HCT116 (cell line): ENCODE measurements around the gene SEPHS2. TPM values are rescaled to one million over a fixed set of nuclear protein-coding genes. Genes with fewer than 3 reads are reported as not detected.

Experiments used
- ATAC-seq: fragments of 200-7000 bp; cut with Tn5 transposase; 2 replicates; pipeline ENCODE4 v1.9.1; 2020; ENCODE audit warnings: mild to moderate bottlenecking, moderate library complexity
- BruUV-seq: library from RNA; stranded (reverse); fragments of 400-500 nt; replicated peaks from 2 replicates; lab custom pipeline; 2021; lab: Mats Ljungman, UMichigan
- CTCF ChIA-PET: fragments of 300-600 bp; sonication (Branson Sonifier 250); formaldehyde crosslinking; loops from one replicate; lab custom pipeline; 2021; ENCODE audit warnings: antibody characterized with exemption; lab: Charles Lee
- POLR2A ChIA-PET: fragments of 300-600, 350-600 bp; sonication (Branson Sonifier 250); formaldehyde crosslinking; loops from one replicate; lab custom pipeline; 2021; ENCODE audit warnings: antibody characterized with exemption; lab: Charles Lee
- RAD21 ChIA-PET, 2 experiments: fragments of 300-600 bp; sonication (Branson Sonifier 250); formaldehyde crosslinking; loops; one replicate each; lab custom pipeline; 2023; ENCODE audit warnings: low total read pairs in 2 of 2; ENCODE audit not compliant: uncharacterized antibody in 2 of 2, unreplicated experiment in 2 of 2, low non-redundant PET in 1 of 2; lab: Charles Lee
- DNase-seq: peaks from one replicate; pipeline ENCODE4 v3.0.0-alpha.2; 2010; ENCODE audit warnings: low read depth, low spot score
- H2AFZ ChIP-seq: fragments of 200-600 bp; shearing (Covaris generic), sonication (generic); 2 replicates; pipeline ENCODE4 v1.6.1; 2017; ENCODE audit warnings: low read depth, mixed run types, mixed read lengths, antibody characterized with exemption, low read length; ENCODE audit not compliant: poor library complexity, severe bottlenecking
- H3K27ac ChIP-seq: 2 replicates; pipeline ENCODE4 v1.5.1; 2012; ENCODE audit warnings: low read depth, low read length
- H3K27me3 ChIP-seq: fragments of 200-600 bp; sonication (generic); 2 replicates; pipeline ENCODE4 v1.6.1; 2016; ENCODE audit warnings: mixed run types, low read length, mixed read lengths; ENCODE audit not compliant: insufficient read depth
- H3K36me3 ChIP-seq, 2 experiments: fragments of 200-500 bp in 1 of 2; fragments of 200-600 bp in 1 of 2; sonication (Bioruptor generic) in 1 of 2; sonication (generic) in 1 of 2; 2 replicates each; pipeline versions ENCODE4 v1.5.1 to v1.6.1; 2014 to 2016; ENCODE audit warnings: low read length in 2 of 2, inconsistent platforms in 1 of 2, mixed read lengths in 1 of 2, mixed run types in 1 of 2; ENCODE audit not compliant: insufficient read depth in 2 of 2, control insufficient read depth in 1 of 2
- H3K4me1 ChIP-seq, 2 experiments: fragments of 200-600 bp in 1 of 2; sonication (generic) in 1 of 2; 2 replicates each; pipeline versions ENCODE4 v1.5.1 to v1.6.1; 2012 to 2017; ENCODE audit warnings: low read length in 2 of 2, inconsistent platforms in 1 of 2, mild to moderate bottlenecking in 1 of 2, mixed read lengths in 1 of 2, mixed run types in 1 of 2, moderate library complexity in 1 of 2; ENCODE audit not compliant: insufficient read depth in 2 of 2, control insufficient read depth in 1 of 2
- H3K4me2 ChIP-seq: fragments of 200-600 bp; sonication (generic); 2 replicates; pipeline ENCODE4 v1.6.1; 2017; ENCODE audit warnings: mixed run types, low read length, mixed read lengths
- H3K4me3 ChIP-seq, 2 experiments: fragments of 200-600 bp in 1 of 2; sonication (generic) in 1 of 2; replicated peaks in 1 of 2; 2 replicates each; pipeline ENCODE4 v1.5.1; 2011 to 2016; ENCODE audit warnings: low read length in 2 of 2, control low read depth in 1 of 2, low read depth in 1 of 2, mild to moderate bottlenecking in 1 of 2, mixed read lengths in 1 of 2, mixed run types in 1 of 2
- H3K79me2 ChIP-seq: fragments of 200-600 bp; sonication (generic); 2 replicates; pipeline ENCODE4 v1.6.1; 2017; ENCODE audit warnings: mild to moderate bottlenecking, mixed run types, low read length, moderate library complexity, mixed read lengths; ENCODE audit not compliant: insufficient read depth
- H3K9ac ChIP-seq: fragments of 200-600 bp; sonication (generic); 2 replicates; pipeline ENCODE4 v1.6.1; 2016; ENCODE audit warnings: low read length, mixed read lengths
- H3K9me2 ChIP-seq: fragments of 200-600 bp; sonication (generic), shearing (Covaris generic); 2 replicates; pipeline ENCODE4 v1.6.1; 2017; ENCODE audit warnings: mixed run types, mild to moderate bottlenecking, moderate library complexity; ENCODE audit not compliant: insufficient read depth
- H3K9me3 ChIP-seq, 2 experiments: fragments of 200-500 bp in 1 of 2; fragments of 200-600 bp in 1 of 2; sonication (Bioruptor generic) in 1 of 2; sonication (generic) in 1 of 2; 2 replicates each; pipeline ENCODE4 v1.6.1; 2014 to 2017; ENCODE audit warnings: low read length in 2 of 2, mixed read lengths in 2 of 2, inconsistent platforms in 1 of 2, low read depth in 1 of 2, mild to moderate bottlenecking in 1 of 2, mixed run types in 1 of 2, moderate library complexity in 1 of 2; ENCODE audit not compliant: control insufficient read depth in 1 of 2, insufficient read depth in 1 of 2
- H4K20me1 ChIP-seq: fragments of 200-600 bp; sonication (generic), shearing (Covaris generic); 2 replicates; pipeline ENCODE4 v1.6.1; 2017; ENCODE audit warnings: mixed run types, mild to moderate bottlenecking, moderate library complexity; ENCODE audit not compliant: insufficient read depth
- CTCF ChIP-seq, 3 experiments: fragments of 200-600 bp in 1 of 3; sonication (generic) in 1 of 3; IDR thresholded peaks in 2 of 3; conservative IDR thresholded peaks in 1 of 3; 2 replicates each; pipeline ENCODE4 v1.5.1; 2012 to 2017; ENCODE audit warnings: low read depth in 2 of 3, low read length in 2 of 3, antibody characterized with exemption in 1 of 3, borderline replicate concordance in 1 of 3, control low read depth in 1 of 3, mild to moderate bottlenecking in 1 of 3, mixed read lengths in 1 of 3, mixed run types in 1 of 3, moderate library complexity in 1 of 3; ENCODE audit not compliant: insufficient read depth in 1 of 3
- REST ChIP-seq: IDR thresholded peaks from 2 replicates; pipeline ENCODE4 v1.6.1; 2012; ENCODE audit warnings: low read depth
- TCF7L2 ChIP-seq: IDR thresholded peaks from 2 replicates; pipeline ENCODE4 v1.7.0; 2011; ENCODE audit warnings: borderline replicate concordance, inconsistent platforms; ENCODE audit not compliant: insufficient read depth, insufficient read length; ENCODE audit errors: extremely low read depth
- intact Hi-C: fragments of 100-400 bp; cut with micrococcal nuclease; formaldehyde crosslinking; loops from 2 replicates; pipeline ENCODE4 v1.10.0; 2022
- total RNA-seq: library from RNA; stranded (reverse); gene quantifications from one replicate; pipeline ENCODE4 v1.2.1, GENCODE V29; 2021; ENCODE audit not compliant: unreplicated experiment
- TF ChIP-seq, protein P1 (sequence below): IDR thresholded peaks from 2 replicates; pipeline ENCODE4 v1.6.1; 2012

The SEPHS2 gene
- total RNA-seq, 1 experiment from 2014 or later = 51.3 TPM

DNA sequence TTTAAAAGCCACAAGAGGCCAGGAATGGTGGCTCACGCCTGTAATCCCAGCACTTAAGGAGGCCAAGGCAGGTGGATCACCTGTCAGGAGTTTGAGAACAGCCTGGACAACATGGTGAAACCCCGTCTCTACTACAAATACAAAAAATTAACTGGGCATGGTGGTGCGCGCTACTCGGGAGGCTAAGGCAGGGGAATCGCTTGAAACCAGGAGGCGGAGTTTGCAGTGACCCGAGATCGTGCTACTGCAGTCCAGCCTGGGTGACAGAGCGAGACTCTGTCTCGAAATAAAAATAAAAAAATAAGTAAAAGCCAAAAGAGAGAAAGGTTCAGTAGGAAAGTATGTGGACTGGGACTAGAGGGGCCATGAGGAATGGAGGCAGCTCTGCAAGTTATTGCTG lies 13.8 kb upstream of the SEPHS2 start:
- no peak for DNase-seq
- H3K9ac ChIP-seq = no peak overlapping the region
- no peaks in the 10 kb centered on the region for H3K9me3 ChIP-seq
- H3K27me3 ChIP-seq = no peaks in the 10 kb centered on the region
- no peaks in the 10 kb centered on the region for H3K79me2 ChIP-seq
- no peaks in the 10 kb centered on the region for H3K9me2 ChIP-seq
- POLR2A ChIA-PET = no interaction called here
- H3K27ac ChIP-seq = no peak overlapping the region
- TF ChIP-seq TCF7L2 = no peak
- TF ChIP-seq, protein P1, sequence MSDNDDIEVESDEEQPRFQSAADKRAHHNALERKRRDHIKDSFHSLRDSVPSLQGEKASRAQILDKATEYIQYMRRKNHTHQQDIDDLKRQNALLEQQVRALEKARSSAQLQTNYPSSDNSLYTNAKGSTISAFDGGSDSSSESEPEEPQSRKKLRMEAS = no peak
- no peak for TF ChIP-seq CTCF (IDR thresholded peaks at IDR 0.05 in 2 of 3, conservative IDR thresholded peaks at IDR 0.05 in 1 of 3; ENCODE audit: borderline replicate concordance in 1 of 3, insufficient read depth in 1 of 3, low read depth in 2 of 3, low read length in 2 of 3)
- no peak for TF ChIP-seq REST
- TF ChIP-seq, all 23 proteins: peak for 0
- ChIA-PET CTCF (no interaction called here), RAD21 (no interaction called here)
- no peaks in the 10 kb centered on the region for H3K36me3 ChIP-seq
- H2AFZ ChIP-seq = no peak overlapping the region
- intact Hi-C loops = no loop called here
- H3K4me2 ChIP-seq = no peak overlapping the region
- no peak overlapping the region for H3K4me3 ChIP-seq
- no peaks in the 10 kb centered on the region for H3K4me1 ChIP-seq
- no peak for ATAC-seq
- BruUV-seq = no TSS peak
- H4K20me1 ChIP-seq = no peaks in the 10 kb centered on the region
